Fibroblast of villous mesenchyme (primary cell): ENCODE data around the gene ABCA12. TPM values are rescaled to one million over a fixed set of nuclear protein-coding genes. Genes with fewer than 3 reads are reported as not detected.

Source experiments
- DNase-seq: peaks from one replicate; pipeline ENCODE4 v3.0.0-alpha.2; 2010; ENCODE audit warnings: low read depth
- H3K4me3 ChIP-seq: 2 replicates; pipeline ENCODE4 v1.5.1; 2011; ENCODE audit warnings: low read depth, mild to moderate bottlenecking, low read length
- CTCF ChIP-seq: IDR thresholded peaks from 2 replicates; pipeline ENCODE4 v1.5.1; 2012; ENCODE audit warnings: low read depth, mild to moderate bottlenecking, low read length; ENCODE audit not compliant: insufficient read depth
- total RNA-seq: library from RNA; depleted of rRNA; stranded (reverse); fragments of >200 nt; gene quantifications from 2 replicates; pipeline ENCODE4 v1.2.3, GENCODE V29; 2012

ABCA12 gene
- total RNA-seq, 1 donor = under 0.01 TPM

- no peak for TF ChIP-seq CTCF
- H3K4me3 ChIP-seq = no peak overlapping the region
- no peak for DNase-seq
Measured at GRCh38 chr2:215029936-215030335, 108.5 kb downstream of the ABCA12 start.

- peak; percentile 3 for DNase-seq
- no peak for TF ChIP-seq CTCF
- H3K4me3 ChIP-seq = no peak overlapping the region
Measured at GRCh38 chr2:215028231-215028630, 110.2 kb downstream of the ABCA12 start.

- no peak overlapping the region for H3K4me3 ChIP-seq
- DNase-seq = no peak
- TF ChIP-seq CTCF = no peak
Measured at GRCh38 chr2:215027779-215028178, 110.6 kb downstream of the ABCA12 start.

GRCh38 chr2:215022910-215023309, 115.5 kb downstream of the ABCA12 start:
- TF ChIP-seq CTCF = no peak
- H3K4me3 ChIP-seq = no peak overlapping the region
- no peak for DNase-seq

- TF ChIP-seq CTCF = no peak
- DNase-seq = no peak
- H3K4me3 ChIP-seq = no peak overlapping the region
Measured at GRCh38 chr2:215022418-215022817, 116.0 kb downstream of the ABCA12 start.

- TF ChIP-seq CTCF = no peak
Measured at GRCh38 chr2:215020283-215020682, 118.1 kb downstream of the ABCA12 start.

GRCh38 chr2:215019521-215020145, 118.8 kb downstream of the ABCA12 start:
- H3K4me3 ChIP-seq = no peak overlapping the region
- no peak for TF ChIP-seq CTCF
- DNase-seq = no peak

More at GRCh38 chr2:215020283-215020682, 118.1 kb downstream of the ABCA12 start:
- no peak for DNase-seq
- H3K4me3 ChIP-seq = no peak overlapping the region
